GM23338 (cell line): ENCODE measurements around the gene OR4P4. TPM values are rescaled to one million over a fixed set of nuclear protein-coding genes. Genes with fewer than 3 reads are reported as not detected.

Source experiments
- ATAC-seq: fragments of 200-7000 bp; cut with Tn5 transposase; 3 replicates; pipeline ENCODE4 v1.9.1; 2020
- DNase-seq: peaks from one replicate; pipeline ENCODE4 v3.0.0-alpha.2; 2015; ENCODE audit warnings: low spot score
- H2AFZ ChIP-seq: fragments of 200-600 bp; sonication (generic); 2 replicates; pipeline ENCODE4 v1.8.0; 2016; ENCODE audit warnings: antibody characterized with exemption, mild to moderate bottlenecking, moderate library complexity
- H3F3A ChIP-seq: fragments of 200-600 bp; sonication (generic); replicated peaks from 2 replicates; pipeline ENCODE4 v1.8.0; 2017; ENCODE audit warnings: antibody characterized with exemption, mixed run types, low read depth
- H3K27ac ChIP-seq: fragments of 200-600 bp; sonication (generic); 2 replicates; pipeline ENCODE4 v1.6.1; 2016; ENCODE audit warnings: low read depth
- H3K27me3 ChIP-seq: fragments of 200-600 bp; sonication (generic); 2 replicates; pipeline ENCODE4 v1.8.0; 2016; ENCODE audit warnings: mild to moderate bottlenecking, mixed run types, moderate library complexity; ENCODE audit not compliant: insufficient read depth
- H3K36me3 ChIP-seq: fragments of 200-600 bp; sonication (generic); 2 replicates; pipeline ENCODE4 v1.8.0; 2016; ENCODE audit warnings: mild to moderate bottlenecking; ENCODE audit not compliant: insufficient read depth
- H3K4me1 ChIP-seq: fragments of 200-600 bp; sonication (generic); 2 replicates; pipeline ENCODE4 v1.8.0; 2016; ENCODE audit warnings: mild to moderate bottlenecking, moderate library complexity; ENCODE audit not compliant: insufficient read depth
- H3K4me2 ChIP-seq: fragments of 200-600 bp; sonication (generic); 2 replicates; pipeline ENCODE4 v1.7.1; 2017; ENCODE audit warnings: mixed run types
- H3K4me3 ChIP-seq: fragments of 200-600 bp; sonication (generic); 2 replicates; pipeline ENCODE4 v1.6.1; 2016; ENCODE audit warnings: mixed run types
- H3K79me2 ChIP-seq: fragments of 200-600 bp; sonication (generic); replicated peaks from 2 replicates; pipeline ENCODE4 v1.8.0; 2017; ENCODE audit warnings: mild to moderate bottlenecking; ENCODE audit not compliant: insufficient read depth
- H3K9me2 ChIP-seq: fragments of 200-600 bp; sonication (generic); 2 replicates; pipeline ENCODE4 v1.8.0; 2017; ENCODE audit not compliant: insufficient read depth
- H4K20me1 ChIP-seq: fragments of 200-600 bp; sonication (generic); replicated peaks from 2 replicates; pipeline ENCODE4 v1.8.0; 2017; ENCODE audit warnings: mild to moderate bottlenecking; ENCODE audit not compliant: insufficient read depth
- H3K27ac Mint-ChIP-seq: 2 replicates; pipeline ENCODE4 v1.8.0; 2020; ENCODE audit warnings: inconsistent platforms, mild to moderate bottlenecking, moderate library complexity, mixed read lengths
- H3K27me3 Mint-ChIP-seq: 3 replicates; pipeline ENCODE4 v1.8.0; 2022; ENCODE audit warnings: low read depth, mild to moderate bottlenecking, moderate library complexity, mixed read lengths, inconsistent platforms; ENCODE audit not compliant: insufficient read depth, poor library complexity
- H3K36me3 Mint-ChIP-seq: 3 replicates; pipeline ENCODE4 v1.8.0; 2021; ENCODE audit warnings: low read depth, mild to moderate bottlenecking, inconsistent platforms, moderate library complexity, mixed read lengths
- H3K4me1 Mint-ChIP-seq: 3 replicates; pipeline ENCODE4 v1.8.0; 2020; ENCODE audit warnings: mild to moderate bottlenecking, inconsistent platforms, mixed read lengths
- H3K4me3 Mint-ChIP-seq: 3 replicates; pipeline ENCODE4 v1.8.0; 2021; ENCODE audit warnings: moderate library complexity, mild to moderate bottlenecking, inconsistent platforms, mixed read lengths
- H3K9me3 Mint-ChIP-seq: 3 replicates; pipeline ENCODE4 v1.8.0; 2020; ENCODE audit warnings: moderate library complexity, mild to moderate bottlenecking, inconsistent platforms, mixed read lengths
- CREB1 ChIP-seq: fragments of 250-450 bp; sonication (Bioruptor Pico); IDR thresholded peaks from 2 replicates; pipeline ENCODE4 v1.5.0; 2020; ENCODE audit warnings: low read depth, mild to moderate bottlenecking, moderate library complexity
- ETS1 ChIP-seq: IDR thresholded peaks from 2 replicates; pipeline ENCODE4 v1.6.1; 2016; ENCODE audit warnings: antibody characterized with exemption
- EZH2 ChIP-seq: fragments of 200-600 bp; sonication (generic); IDR thresholded peaks from one replicate; pipeline ENCODE4 v1.8.0; 2017; ENCODE audit warnings: antibody characterized with exemption, mild to moderate bottlenecking, low read depth; ENCODE audit not compliant: unreplicated experiment
- EZH2phosphoT487 ChIP-seq: fragments of 200-600 bp; sonication (generic); IDR thresholded peaks from one replicate; pipeline ENCODE4 v1.8.1; 2018; ENCODE audit warnings: antibody characterized with exemption; ENCODE audit not compliant: unreplicated experiment
- JUNB ChIP-seq: IDR thresholded peaks from one replicate; pipeline ENCODE4 v1.6.1; 2016; ENCODE audit warnings: antibody characterized with exemption; ENCODE audit not compliant: unreplicated experiment
- NANOG ChIP-seq: IDR thresholded peaks from 2 replicates; pipeline ENCODE4 v1.6.1; 2016; ENCODE audit warnings: antibody characterized with exemption, borderline replicate concordance
- POLR2AphosphoS5 ChIP-seq: IDR thresholded peaks from 2 replicates; pipeline ENCODE4 v1.6.1; 2016; ENCODE audit warnings: antibody characterized with exemption, low read depth
- STAT1 ChIP-seq: IDR thresholded peaks from one replicate; pipeline ENCODE4 v1.6.1; 2016; ENCODE audit warnings: antibody characterized with exemption; ENCODE audit not compliant: unreplicated experiment
- ZNF114 ChIP-seq: fragments of 250-450 bp; sonication (Bioruptor Pico); IDR thresholded peaks from 2 replicates; pipeline ENCODE4 v1.5.0; 2020; ENCODE audit warnings: mild to moderate bottlenecking, moderate library complexity
- ZNF331 ChIP-seq: fragments of 250-450 bp; sonication (Bioruptor Pico); IDR thresholded peaks from 2 replicates; pipeline ENCODE4 v1.5.0; 2020; ENCODE audit warnings: low read depth, mild to moderate bottlenecking, moderate library complexity
- ZNF462 ChIP-seq: fragments of 250-450 bp; sonication (Bioruptor Pico); IDR thresholded peaks from 2 replicates; pipeline ENCODE4 v1.5.0; 2020; ENCODE audit warnings: mild to moderate bottlenecking, moderate library complexity
- polyA plus RNA-seq: library from polyadenylated mRNA; unstranded; fragments of >200 nt; fragmentation: Nextera tagmentation; extraction: Ambion mirVana; gene quantifications from 2 replicates; pipeline ENCODE4 v1.2.1, GENCODE V29; 2016
- total RNA-seq: library from RNA; depleted of rRNA; stranded (reverse); fragments of >200 nt; shearing (Covaris generic); gene quantifications from 2 replicates; pipeline ENCODE4 v1.2.3, GENCODE V29; 2014
- TF ChIP-seq, protein P1 (sequence below), 2 experiments: fragments of 200-600 bp in 1 of 2; sonication (generic) in 1 of 2; conservative IDR thresholded peaks; 2 replicates each; pipeline versions ENCODE4 v1.5.1 to v1.6.1; 2016 to 2017; ENCODE audit warnings: antibody characterized with exemption in 2 of 2, low read depth in 2 of 2, mild to moderate bottlenecking in 2 of 2, moderate library complexity in 1 of 2
- TF ChIP-seq, protein P2 (sequence below): IDR thresholded peaks from one replicate; pipeline ENCODE4 v1.6.1; 2018; ENCODE audit warnings: antibody characterized with exemption; ENCODE audit not compliant: unreplicated experiment

The OR4P4 gene
- total and polyA plus RNA-seq, 2 experiments from 2014 or later = not detected

DNA sequence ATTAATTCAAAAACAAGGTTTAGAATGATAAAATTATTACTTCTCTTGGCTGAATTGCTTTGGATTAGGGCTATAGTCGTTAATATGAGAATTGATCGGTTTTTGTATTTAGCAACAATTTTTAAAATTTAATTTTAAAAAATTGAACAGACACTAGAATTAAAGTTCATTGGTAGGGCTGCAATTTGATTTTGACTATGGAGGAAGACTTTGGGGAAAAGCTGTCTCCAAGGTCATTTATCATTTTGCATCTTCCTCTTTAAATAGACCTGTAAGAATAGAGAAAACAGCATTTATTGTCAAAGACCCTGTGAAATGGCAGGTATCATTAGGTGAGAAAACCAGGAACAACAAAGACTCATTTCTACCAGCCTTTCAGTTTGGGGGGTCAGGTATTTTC lies 13.1 kb downstream of the OR4P4 start, which contains the start of gene OR4S2:
Gene OR4S2, plus strand, starts transcription at position 301 of the 400 bp plus-strand sequence. CDS start 2,577 bp downstream, outside the sequence.
- Histone ChIP-seq H3K9me2 (no peaks in the 10 kb centered on the region), H4K20me1 (no peaks in the 10 kb centered on the region), H3K27ac (no peak within 1 kb of the TSS), H3K27me3 (no peaks in the 10 kb centered on the region), H3K36me3 (peaks cover 14% of the 10 kb centered on the region; the same call in 1 of the 2 replicates), H2AFZ (no peak within 1 kb of the TSS), H3F3A (no peaks in the 10 kb centered on the region), H3K79me2 (no peaks in the 10 kb centered on the region), H3K4me3 (no peak within 1 kb of the TSS), H3K4me1 (no peaks in the 10 kb centered on the region), H3K4me2 (no peak within 1 kb of the TSS)
- no peak for TF ChIP-seq JUNB
- TF ChIP-seq, protein P1, sequence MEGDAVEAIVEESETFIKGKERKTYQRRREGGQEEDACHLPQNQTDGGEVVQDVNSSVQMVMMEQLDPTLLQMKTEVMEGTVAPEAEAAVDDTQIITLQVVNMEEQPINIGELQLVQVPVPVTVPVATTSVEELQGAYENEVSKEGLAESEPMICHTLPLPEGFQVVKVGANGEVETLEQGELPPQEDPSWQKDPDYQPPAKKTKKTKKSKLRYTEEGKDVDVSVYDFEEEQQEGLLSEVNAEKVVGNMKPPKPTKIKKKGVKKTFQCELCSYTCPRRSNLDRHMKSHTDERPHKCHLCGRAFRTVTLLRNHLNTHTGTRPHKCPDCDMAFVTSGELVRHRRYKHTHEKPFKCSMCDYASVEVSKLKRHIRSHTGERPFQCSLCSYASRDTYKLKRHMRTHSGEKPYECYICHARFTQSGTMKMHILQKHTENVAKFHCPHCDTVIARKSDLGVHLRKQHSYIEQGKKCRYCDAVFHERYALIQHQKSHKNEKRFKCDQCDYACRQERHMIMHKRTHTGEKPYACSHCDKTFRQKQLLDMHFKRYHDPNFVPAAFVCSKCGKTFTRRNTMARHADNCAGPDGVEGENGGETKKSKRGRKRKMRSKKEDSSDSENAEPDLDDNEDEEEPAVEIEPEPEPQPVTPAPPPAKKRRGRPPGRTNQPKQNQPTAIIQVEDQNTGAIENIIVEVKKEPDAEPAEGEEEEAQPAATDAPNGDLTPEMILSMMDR (conservative IDR thresholded peaks at IDR 0.05; ENCODE audit: low read depth in 2 of 2) = no peak
- no peak for TF ChIP-seq NANOG
- no peak for TF ChIP-seq ZNF114 (CRISPR knock-in tag)
- TF ChIP-seq ZNF331 (CRISPR knock-in tag) = no peak
- TF ChIP-seq, protein P2, sequence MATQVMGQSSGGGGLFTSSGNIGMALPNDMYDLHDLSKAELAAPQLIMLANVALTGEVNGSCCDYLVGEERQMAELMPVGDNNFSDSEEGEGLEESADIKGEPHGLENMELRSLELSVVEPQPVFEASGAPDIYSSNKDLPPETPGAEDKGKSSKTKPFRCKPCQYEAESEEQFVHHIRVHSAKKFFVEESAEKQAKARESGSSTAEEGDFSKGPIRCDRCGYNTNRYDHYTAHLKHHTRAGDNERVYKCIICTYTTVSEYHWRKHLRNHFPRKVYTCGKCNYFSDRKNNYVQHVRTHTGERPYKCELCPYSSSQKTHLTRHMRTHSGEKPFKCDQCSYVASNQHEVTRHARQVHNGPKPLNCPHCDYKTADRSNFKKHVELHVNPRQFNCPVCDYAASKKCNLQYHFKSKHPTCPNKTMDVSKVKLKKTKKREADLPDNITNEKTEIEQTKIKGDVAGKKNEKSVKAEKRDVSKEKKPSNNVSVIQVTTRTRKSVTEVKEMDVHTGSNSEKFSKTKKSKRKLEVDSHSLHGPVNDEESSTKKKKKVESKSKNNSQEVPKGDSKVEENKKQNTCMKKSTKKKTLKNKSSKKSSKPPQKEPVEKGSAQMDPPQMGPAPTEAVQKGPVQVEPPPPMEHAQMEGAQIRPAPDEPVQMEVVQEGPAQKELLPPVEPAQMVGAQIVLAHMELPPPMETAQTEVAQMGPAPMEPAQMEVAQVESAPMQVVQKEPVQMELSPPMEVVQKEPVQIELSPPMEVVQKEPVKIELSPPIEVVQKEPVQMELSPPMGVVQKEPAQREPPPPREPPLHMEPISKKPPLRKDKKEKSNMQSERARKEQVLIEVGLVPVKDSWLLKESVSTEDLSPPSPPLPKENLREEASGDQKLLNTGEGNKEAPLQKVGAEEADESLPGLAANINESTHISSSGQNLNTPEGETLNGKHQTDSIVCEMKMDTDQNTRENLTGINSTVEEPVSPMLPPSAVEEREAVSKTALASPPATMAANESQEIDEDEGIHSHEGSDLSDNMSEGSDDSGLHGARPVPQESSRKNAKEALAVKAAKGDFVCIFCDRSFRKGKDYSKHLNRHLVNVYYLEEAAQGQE = no peak
- no peak for TF ChIP-seq EZH2phosphoT487
- no peak for TF ChIP-seq CREB1
- TF ChIP-seq ETS1 = no peak
- TF ChIP-seq EZH2 = no peak
- no peak for TF ChIP-seq POLR2AphosphoS5
- TF ChIP-seq STAT1 = no peak
- no peak for TF ChIP-seq ZNF462 (CRISPR knock-in tag)
- Mint-ChIP-seq H3K27ac (no peak within 1 kb of the TSS), H3K27me3 (peaks cover 2% of the 10 kb centered on the region), H3K36me3 (peaks cover 22% of the 10 kb centered on the region; the same call in 2 of the 3 replicates), H3K9me3 (peaks cover 90% of the 10 kb centered on the region), H3K4me3 (no peak within 1 kb of the TSS), H3K4me1 (no peaks in the 10 kb centered on the region)
- DNase-seq (no peak), ATAC-seq (no peak)
